NCI-H2081 treated with DMSO at 0.1 percent for 48 hours (cell line): Measurements from ENCODE around the gene FOXA2.
"Not testable (repeated sequence)": the region's sequence is repeated elsewhere in the genome, so short reads cannot be mapped to it uniquely, and the experiment has no call there.

Source experiments
- DNase-seq: peaks from one replicate; lab custom pipeline; 2025; lab: John Stamatoyannopoulos, UW

The FOXA2 gene

GRCh38 chr20:22584522-22584921 lies at the start of gene FOXA2:
Gene FOXA2, minus strand, starts transcription at chr20:22584572. Its CDS starts 294 bp downstream, at chr20:22584278.
- DNase-seq = peak; percentile 74

GRCh38 chr20:22630701-22631100 lies 46.3 kb upstream of the FOXA2 start:
- peak; percentile 57 for DNase-seq

- DNase-seq = no peak
These were observed 45.6 kb upstream of the FOXA2 start for GRCh38 chr20:22629927-22630326.

GRCh38 chr20:22629447-22629846 lies 45.1 kb upstream of the FOXA2 start:
- no peak for DNase-seq

GRCh38 chr20:22626496-22626895 lies 42.1 kb upstream of the FOXA2 start:
- DNase-seq = no peak

- DNase-seq = no peak
These were observed 38.8 kb upstream of the FOXA2 start for GRCh38 chr20:22623211-22623610.

- DNase-seq = no peak
These were observed 36.0 kb upstream of the FOXA2 start for GRCh38 chr20:22620342-22620741.

GRCh38 chr20:22619806-22620205 lies 35.4 kb upstream of the FOXA2 start:
- no peak for DNase-seq

- no peak for DNase-seq
These were observed 34.9 kb upstream of the FOXA2 start for GRCh38 chr20:22619272-22619671.

- no peak for DNase-seq
These were observed 32.8 kb upstream of the FOXA2 start for GRCh38 chr20:22617160-22617559.

- DNase-seq = no peak
These were observed 32.2 kb upstream of the FOXA2 start for GRCh38 chr20:22616551-22616950.

GRCh38 chr20:22615425-22615824 lies 31.1 kb upstream of the FOXA2 start:
- DNase-seq = no peak

- no peak for DNase-seq
These were observed 27.3 kb upstream of the FOXA2 start for GRCh38 chr20:22611636-22612035.

GRCh38 chr20:22607695-22608094 lies 23.3 kb upstream of the FOXA2 start:
- DNase-seq = no peak

GRCh38 chr20:22604815-22605214 lies 20.4 kb upstream of the FOXA2 start:
- DNase-seq = no peak

GRCh38 chr20:22601361-22602141 lies 17.2 kb upstream of the FOXA2 start:
- no peak for DNase-seq

- not testable (repeated sequence) for DNase-seq
These were observed 14.9 kb upstream of the FOXA2 start for GRCh38 chr20:22599258-22599657.

GRCh38 chr20:22597303-22597702 lies 12.9 kb upstream of the FOXA2 start:
- no peak for DNase-seq

GRCh38 chr20:22590662-22591061 lies 6.3 kb upstream of the FOXA2 start:
- DNase-seq = no peak

- no peak for DNase-seq
These were observed 2.4 kb upstream of the FOXA2 start for GRCh38 chr20:22586645-22587310.

- no peak for DNase-seq
These were observed 1.6 kb upstream of the FOXA2 start for GRCh38 chr20:22585786-22586493.

- no peak for DNase-seq
These were observed 782 bp upstream of the FOXA2 start for GRCh38 chr20:22584922-22585785.
